Brain microvascular endothelial cell (primary cell): ENCODE data around the gene TMEM231.
"Not testable (repeated sequence)": the region's sequence is repeated elsewhere in the genome, so short reads cannot be mapped to it uniquely, and the experiment has no call there.

Experiments used
- DNase-seq: peaks from one replicate; pipeline ENCODE4 v3.0.0-alpha.2; 2020
- H3K27ac ChIP-seq: fragments of 250-450 bp; sonication (Bioruptor Pico); 2 replicates; pipeline ENCODE4 v1.5.1; 2020; ENCODE audit warnings: mild to moderate bottlenecking, moderate library complexity
- H3K27me3 ChIP-seq: fragments of 250-450 bp; sonication (Bioruptor Pico); replicated peaks from 2 replicates; pipeline ENCODE4 v1.5.1; 2020; ENCODE audit warnings: mild to moderate bottlenecking
- H3K36me3 ChIP-seq: fragments of 250-450 bp; sonication (Bioruptor Pico); replicated peaks from 2 replicates; pipeline ENCODE4 v1.5.1; 2020; ENCODE audit warnings: mild to moderate bottlenecking
- H3K4me3 ChIP-seq: 2 replicates; pipeline ENCODE4 v1.5.1; 2011; ENCODE audit warnings: low read depth, mild to moderate bottlenecking, control low read depth, low read length, moderate library complexity
- in situ Hi-C: cut with HindIII; loops from 2 replicates; pipeline ENCODE4 v1.10.0; 2017; ENCODE audit warnings: low sequenced_read_pairs, low pct_ligation_motif_present
- TF ChIP-seq, protein P1 (sequence below): IDR thresholded peaks from 2 replicates; pipeline ENCODE4 v1.5.1; 2011; ENCODE audit warnings: low read depth, mild to moderate bottlenecking, moderate library complexity, low read length, control low read depth, inconsistent platforms; ENCODE audit errors: missing control alignments

Gene TMEM231

DNA sequence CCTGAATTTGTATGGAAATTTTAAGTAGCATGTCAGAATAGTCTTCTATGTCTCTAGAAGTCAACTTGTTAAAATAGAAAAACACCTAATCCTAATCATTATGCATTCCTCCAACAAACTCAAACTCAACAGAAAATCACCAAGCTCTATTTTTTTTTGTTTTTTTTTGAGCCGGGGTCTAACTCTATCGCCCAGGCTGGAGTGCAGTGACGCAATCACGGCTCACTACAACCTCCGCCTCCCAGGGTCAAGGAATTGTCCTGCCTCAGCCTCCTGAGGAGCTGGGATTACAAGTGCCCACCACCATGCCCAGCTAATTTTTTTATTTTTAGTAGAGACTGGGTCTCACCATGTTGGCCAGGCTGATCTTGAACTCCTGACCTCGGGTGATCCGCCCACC is 9.8 kb downstream of the TMEM231 start:
- no peak for DNase-seq
- no peaks in the 10 kb centered on the region for H3K36me3 ChIP-seq
- H3K27ac ChIP-seq, result no peak overlapping the region
- H3K27me3 ChIP-seq, result no peaks in the 10 kb centered on the region
- TF ChIP-seq, protein P1, sequence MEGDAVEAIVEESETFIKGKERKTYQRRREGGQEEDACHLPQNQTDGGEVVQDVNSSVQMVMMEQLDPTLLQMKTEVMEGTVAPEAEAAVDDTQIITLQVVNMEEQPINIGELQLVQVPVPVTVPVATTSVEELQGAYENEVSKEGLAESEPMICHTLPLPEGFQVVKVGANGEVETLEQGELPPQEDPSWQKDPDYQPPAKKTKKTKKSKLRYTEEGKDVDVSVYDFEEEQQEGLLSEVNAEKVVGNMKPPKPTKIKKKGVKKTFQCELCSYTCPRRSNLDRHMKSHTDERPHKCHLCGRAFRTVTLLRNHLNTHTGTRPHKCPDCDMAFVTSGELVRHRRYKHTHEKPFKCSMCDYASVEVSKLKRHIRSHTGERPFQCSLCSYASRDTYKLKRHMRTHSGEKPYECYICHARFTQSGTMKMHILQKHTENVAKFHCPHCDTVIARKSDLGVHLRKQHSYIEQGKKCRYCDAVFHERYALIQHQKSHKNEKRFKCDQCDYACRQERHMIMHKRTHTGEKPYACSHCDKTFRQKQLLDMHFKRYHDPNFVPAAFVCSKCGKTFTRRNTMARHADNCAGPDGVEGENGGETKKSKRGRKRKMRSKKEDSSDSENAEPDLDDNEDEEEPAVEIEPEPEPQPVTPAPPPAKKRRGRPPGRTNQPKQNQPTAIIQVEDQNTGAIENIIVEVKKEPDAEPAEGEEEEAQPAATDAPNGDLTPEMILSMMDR, result no peak
- H3K4me3 ChIP-seq, result no peak overlapping the region
- in situ Hi-C loops, result no loop called here

GRCh38 chr16:75545879-75546278 is 10.2 kb downstream of the TMEM231 start:
- DNase-seq, H3K27ac ChIP-seq, in situ Hi-C loops, H3K27me3 ChIP-seq, H3K4me3 ChIP-seq, H3K36me3 ChIP-seq: not testable (repeated sequence)

DNA sequence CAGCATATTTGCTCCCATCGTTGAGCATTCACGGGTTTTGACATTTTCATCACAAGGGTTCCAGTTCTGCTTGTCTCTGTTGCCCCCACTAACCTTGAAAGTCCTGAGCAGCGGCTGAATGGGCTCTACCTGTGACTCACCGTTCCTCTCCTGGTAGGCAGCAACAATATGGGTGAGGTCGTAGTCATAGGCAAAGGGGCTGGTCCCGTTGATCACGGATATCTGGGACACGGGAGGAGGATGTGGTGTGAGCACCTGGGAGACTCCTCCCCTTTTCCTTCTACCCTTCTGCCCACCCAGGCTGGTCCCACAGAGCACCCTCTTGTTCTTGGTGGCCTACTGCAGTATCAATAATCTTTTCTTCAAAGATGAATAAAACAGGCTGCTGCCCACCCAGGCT is 13.6 kb downstream of the TMEM231 start:
- H3K27ac ChIP-seq, H3K36me3 ChIP-seq, in situ Hi-C loops, DNase-seq, H3K27me3 ChIP-seq, H3K4me3 ChIP-seq: not testable (repeated sequence)

GRCh38 chr16:75541236-75541635 is 14.8 kb downstream of the TMEM231 start:
- Histone ChIP-seq H3K36me3 (no peaks in the 10 kb centered on the region), H3K4me3 (no peak overlapping the region), H3K27me3 (no peaks in the 10 kb centered on the region), H3K27ac (no peak overlapping the region)
- no peak for DNase-seq
- TF ChIP-seq, protein P1, result no peak
- in situ Hi-C loops, result no loop called here

GRCh38 chr16:75538882-75539565 is 17.0 kb downstream of the TMEM231 start:
- H3K36me3 ChIP-seq, H3K27ac ChIP-seq, H3K27me3 ChIP-seq, in situ Hi-C loops, DNase-seq, H3K4me3 ChIP-seq: not testable (repeated sequence)

DNA sequence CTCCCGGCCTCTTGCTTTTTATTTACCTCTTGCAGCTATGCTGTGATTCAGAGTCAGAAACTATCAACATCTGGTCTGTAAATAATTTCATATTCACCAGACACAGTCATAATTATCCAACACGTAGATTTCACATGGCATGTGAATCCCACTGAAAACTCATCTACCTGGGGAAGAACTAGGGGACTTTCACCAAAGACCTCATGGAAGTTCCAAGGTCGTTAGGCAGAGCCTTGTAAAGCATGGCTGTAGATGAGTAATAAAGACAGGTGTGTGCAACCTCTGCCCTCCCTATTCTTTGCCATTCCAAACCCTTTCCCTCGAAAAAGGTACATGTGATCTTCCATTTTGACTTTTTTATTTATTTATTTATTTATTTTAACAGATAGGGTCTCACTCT is 18.3 kb downstream of the TMEM231 start:
- H3K36me3 ChIP-seq, result no peaks in the 10 kb centered on the region
- no peak overlapping the region for H3K27ac ChIP-seq
- no peak for DNase-seq
- H3K27me3 ChIP-seq, result peaks cover 1% of the 10 kb centered on the region
- in situ Hi-C loops, result no loop called here
- TF ChIP-seq, protein P1, result no peak
- H3K4me3 ChIP-seq, result no peak overlapping the region

DNA sequence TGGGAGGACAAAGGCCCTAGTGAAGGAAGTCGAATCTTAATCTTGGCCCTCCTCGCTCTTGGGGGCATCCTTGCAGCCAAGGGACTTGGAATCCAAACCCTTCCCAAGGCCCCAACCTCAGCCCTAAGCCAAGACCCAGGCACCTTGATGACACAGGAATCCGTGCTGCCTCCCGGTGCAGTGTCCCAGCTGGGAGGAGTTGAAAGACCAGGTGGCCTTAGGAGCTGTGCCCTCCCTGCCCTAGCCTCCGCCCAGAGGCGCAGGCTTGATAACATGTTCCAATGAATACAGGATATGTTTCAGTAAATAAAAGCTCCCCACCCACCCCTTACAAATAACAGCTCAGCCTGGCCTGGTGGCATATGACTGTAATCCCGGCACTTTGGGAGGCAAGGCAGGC is 20.2 kb downstream of the TMEM231 start, which contains the start of gene CHST5:
Gene CHST5 (minus strand): TSS at position 208 of the 400 bp plus-strand sequence. CDS start 5,724 bp downstream, outside the sequence.
- in situ Hi-C loops, result no loop called here
- TF ChIP-seq, protein P1, result no peak
- peaks cover 1% of the 10 kb centered on the region for H3K27me3 ChIP-seq
- H3K27ac ChIP-seq, result no peak within 1 kb of the TSS
- H3K36me3 ChIP-seq, result no peaks in the 10 kb centered on the region
- no peak for DNase-seq
- no peak within 1 kb of the TSS for H3K4me3 ChIP-seq
